ENCODE measurements around the gene ZFYVE26.

DNA sequence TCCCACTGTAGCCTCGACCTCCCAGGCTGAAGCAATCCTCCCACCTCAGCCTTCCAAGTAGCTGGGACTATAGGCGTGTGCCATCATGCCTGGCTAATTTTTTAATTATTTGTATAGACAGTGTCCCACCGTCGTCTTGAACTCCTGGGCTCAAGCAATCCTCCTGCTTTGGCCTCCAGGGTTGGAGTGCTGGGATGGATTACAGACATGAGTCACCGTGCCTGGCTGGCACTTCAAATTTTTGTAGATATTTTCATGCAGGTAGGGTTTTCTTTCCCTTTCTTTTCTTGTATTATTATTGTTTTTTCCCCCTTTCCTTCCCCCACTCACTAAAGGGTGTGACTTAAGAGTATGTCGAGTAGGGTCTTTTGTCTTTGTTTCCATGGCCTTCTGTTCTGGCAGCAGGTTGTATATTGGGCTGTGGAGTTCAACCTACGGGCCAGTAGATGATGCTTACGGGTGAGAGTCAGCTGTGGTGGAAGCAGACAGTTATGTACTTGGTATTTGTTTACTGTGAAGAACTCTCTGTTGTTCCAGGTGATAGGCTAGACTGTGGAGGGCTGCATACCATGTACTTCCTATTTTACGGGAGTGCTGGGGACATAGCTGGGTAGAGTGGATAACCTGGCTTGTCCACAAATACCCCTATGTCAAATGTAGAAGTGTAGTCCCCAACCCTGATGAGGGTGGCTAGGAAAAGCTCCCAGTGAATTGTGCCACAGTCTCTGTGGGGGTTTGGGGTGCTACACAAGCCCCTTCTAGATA, 33.9 kb upstream of the ZFYVE26 start:
- no peak for TF ChIP-seq SUZ12 (IDR thresholded peaks at IDR 0.05; ENCODE audit: extremely low read depth, insufficient read depth, insufficient read length)
- no peak for TF ChIP-seq YY1 (IDR thresholded peaks at IDR 0.05; ENCODE audit: insufficient read depth, insufficient read length)
